K562 (cell line): ENCODE data around the gene KRTAP6-1. TPM values are rescaled to one million over a fixed set of nuclear protein-coding genes. Genes with fewer than 3 reads are reported as not detected.

ENCODE experiments used
- ATAC-seq: fragments of 200-7000 bp; cut with Tn5 transposase; 3 replicates; pipeline ENCODE4 v1.9.1; 2020; ENCODE audit warnings: moderate library complexity
- BruUV-seq: library from RNA; stranded (reverse); fragments of 400-500 nt; replicated peaks from 2 replicates; lab custom pipeline; 2021; lab: Mats Ljungman, UMichigan
- CTCF ChIA-PET: fragments of 300-600 bp; formaldehyde crosslinking; extraction: SDS; loops from one replicate; lab custom pipeline; 2021; ENCODE audit warnings: low intra/inter-chr PET ratio; lab: Yijun Ruan, JAX
- POLR2A ChIA-PET: fragments of 300-600, 350-650 bp; sonication (Branson Sonifier 250); formaldehyde crosslinking; extraction: SDS; loops from one replicate; lab custom pipeline; 2021; ENCODE audit warnings: antibody characterized with exemption, inconsistent platforms; lab: Yijun Ruan, JAX
- DNase-seq, 4 experiments: peaks; one replicate each; pipeline versions ENCODE4 v3.0.0 to v3.0.0-alpha.2; 2011 to 2018; ENCODE audit warnings: low spot score in 3 of 4, mixed read lengths in 3 of 4; ENCODE audit errors: extremely low read depth in 1 of 4
- FAIRE-seq: peaks from 2 replicates; lab custom pipeline; 2011; peaks lifted over from hg19 to GRCh38; lab: Jason Lieb, UNC
- H2AFZ ChIP-seq: 2 replicates; pipeline ENCODE4 v1.6.0; 2011; ENCODE audit warnings: low read depth, low read length, control low read depth, inconsistent platforms
- H3K27ac ChIP-seq: fragments of 200-600 bp; 3 replicates; pipeline ENCODE4 v1.8.0; 2011; ENCODE audit warnings: low read depth, mild to moderate bottlenecking, control low read depth, inconsistent platforms, low read length, moderate library complexity, mixed read lengths; ENCODE audit errors: extremely low read depth
- H3K27me3 ChIP-seq, 2 experiments: fragments of 300-600 bp in 1 of 2; 2 replicates in 1 of 2; 3 replicates in 1 of 2; pipeline versions ENCODE4 v1.6.0 to v1.8.0; 2011; ENCODE audit warnings: inconsistent platforms in 2 of 2, low read length in 2 of 2, mild to moderate bottlenecking in 1 of 2, mixed read lengths in 1 of 2, moderate library complexity in 1 of 2; ENCODE audit not compliant: control insufficient read depth in 2 of 2, insufficient read depth in 2 of 2
- H3K36me3 ChIP-seq: fragments of 300-600 bp; 3 replicates; pipeline ENCODE4 v1.8.0; 2011; ENCODE audit warnings: mild to moderate bottlenecking, low read length, inconsistent platforms; ENCODE audit not compliant: control insufficient read depth, insufficient read depth
- H3K4me1 ChIP-seq, 2 experiments: fragments of 200-600 bp in 1 of 2; replicated peaks in 1 of 2; 2 replicates in 1 of 2; 3 replicates in 1 of 2; pipeline versions ENCODE4 v1.5.1 to v1.8.0; 2011; ENCODE audit warnings: inconsistent platforms in 2 of 2, low read length in 2 of 2, mild to moderate bottlenecking in 1 of 2, mixed read lengths in 1 of 2, moderate library complexity in 1 of 2; ENCODE audit not compliant: control insufficient read depth in 2 of 2, insufficient read depth in 2 of 2
- H3K4me2 ChIP-seq: 2 replicates; pipeline ENCODE4 v1.6.1; 2011; ENCODE audit warnings: low read length, control low read depth, inconsistent platforms, mixed read lengths; ENCODE audit not compliant: insufficient read depth
- H3K4me3 ChIP-seq: fragments of 200-600 bp; sonication (generic), shearing (Covaris generic); 2 replicates; pipeline ENCODE4 v1.5.1; 2016; ENCODE audit warnings: control low read depth, inconsistent platforms
- H3K79me2 ChIP-seq: fragments of 200-600 bp; 3 replicates; pipeline ENCODE4 v1.8.0; 2011; ENCODE audit warnings: low read length, inconsistent platforms; ENCODE audit not compliant: control insufficient read depth, insufficient read depth
- H3K9ac ChIP-seq, 2 experiments: 2 replicates each; pipeline versions ENCODE4 v1.6.0 to v1.6.1; 2011; ENCODE audit warnings: low read depth in 2 of 2, low read length in 2 of 2, control low read depth in 1 of 2, inconsistent platforms in 1 of 2, mild to moderate bottlenecking in 1 of 2, mixed read lengths in 1 of 2; ENCODE audit not compliant: insufficient read depth in 1 of 2
- H3K9me1 ChIP-seq: one replicate; pipeline ENCODE4 v1.6.0; 2011; ENCODE audit warnings: inconsistent platforms, mild to moderate bottlenecking, low read length, moderate library complexity; ENCODE audit not compliant: control insufficient read depth, insufficient read depth
- H3K9me3 ChIP-seq: replicated peaks from 2 replicates; pipeline ENCODE4 v1.5.1; 2011; ENCODE audit warnings: low read depth, low read length, inconsistent platforms; ENCODE audit not compliant: control insufficient read depth, insufficient read depth
- H4K20me1 ChIP-seq: replicated peaks from 2 replicates; pipeline ENCODE4 v1.6.1; 2011; ENCODE audit warnings: low read length, inconsistent platforms, mixed read lengths; ENCODE audit not compliant: control insufficient read depth, insufficient read depth
- CTBP1 ChIP-seq: fragments of 450-650 bp; IDR thresholded peaks from 2 replicates; pipeline ENCODE4 v1.6.1; 2016; ENCODE audit warnings: borderline replicate concordance
- ELF1 ChIP-seq: fragments of 200-800 bp; sonication (Bioruptor generic); IDR thresholded peaks from 2 replicates; pipeline ENCODE4 v1.6.1; 2016; ENCODE audit warnings: missing genetic modification characterization, missing compliant biosample characterization
- KDM2B ChIP-seq: fragments of 250-450 bp; sonication (Bioruptor Pico); IDR thresholded peaks from 2 replicates; pipeline ENCODE4 v1.8.0; 2021; ENCODE audit warnings: mild to moderate bottlenecking, moderate library complexity
- MBD2 ChIP-seq: sonication (generic); IDR thresholded peaks from 2 replicates; pipeline ENCODE4 v1.6.1; 2016; ENCODE audit warnings: low read depth, borderline replicate concordance
- MCM5 ChIP-seq: fragments of 450-650 bp; IDR thresholded peaks from 2 replicates; pipeline ENCODE4 v1.6.1; 2016; ENCODE audit warnings: low read depth
- ZNF23 ChIP-seq: fragments of 250-450 bp; sonication (Bioruptor Pico); IDR thresholded peaks from 2 replicates; pipeline ENCODE4 v1.4.0; 2020; ENCODE audit warnings: mild to moderate bottlenecking
- WGBS: fragments of 100-300 bp; shearing (Covaris generic); methylation state at CpG from one replicate; pipeline ENCODE4 v1.1.6; 2016; ENCODE audit warnings: low coverage, mixed read lengths; ENCODE audit not compliant: insufficient coverage; ENCODE audit errors: missing lambda C conversion rate; 5-methylcytosine and 5-hydroxymethylcytosine counted together
- in situ Hi-C: fragments of 300-500 bp; cut with MboI; formaldehyde crosslinking; loops from 4 replicates; pipeline ENCODE4 v1.15.0; 2018; ENCODE audit warnings: inconsistent platforms, mixed read lengths
- intact Hi-C: fragments of 100-400 bp; cut with micrococcal nuclease; formaldehyde crosslinking; loops from 2 replicates; pipeline ENCODE4 v1.14.2; 2022
- polyA plus RNA-seq, 8 experiments: library from polyadenylated mRNA; depleted of rRNA in 4 of 8; stranded (reverse) in 5 of 8; unstranded in 3 of 8; fragments of >200 nt; fragmentation: Nextera tagmentation in 2 of 8; fragmentation: Illumina TruSeq in 1 of 8; extraction: Ambion mirVana in 2 of 8; extraction: Trizol in 1 of 8; gene quantifications; 2 replicates each; pipeline versions ENCODE4 v1.2.1 to v1.2.3, GENCODE V29; 2011 to 2014; ENCODE audit warnings: inconsistent platforms in 1 of 8, missing spikeins in 1 of 8
- total RNA-seq, 7 experiments: library from RNA; depleted of rRNA in 6 of 7; stranded (reverse); fragments of >200 nt in 6 of 7; fragmentation: Illumina TruSeq in 2 of 7; extraction: Trizol in 2 of 7; gene quantifications; 2 replicates each; pipeline versions ENCODE4 v1.2.1 to v1.2.3, GENCODE V29; 2011 to 2021; ENCODE audit warnings: low replicate concordance in 1 of 7
- TF ChIP-seq, protein P1 (sequence below): fragments of 250-450 bp; sonication (Bioruptor Pico); IDR thresholded peaks from 2 replicates; pipeline ENCODE4 v1.4.0; 2020; ENCODE audit warnings: borderline replicate concordance
- TF ChIP-seq, protein P2 (sequence below): fragments of 150-350 bp; IDR thresholded peaks from 2 replicates; pipeline ENCODE4 v1.6.1; 2014; ENCODE audit warnings: low read depth, mild to moderate bottlenecking, low read length, borderline replicate concordance

Gene KRTAP6-1
- total and polyA plus RNA-seq, 9 of the 15 experiments (the other 6 are each of a cell fraction or from before 2014, with no cell fraction given): not detected

DNA sequence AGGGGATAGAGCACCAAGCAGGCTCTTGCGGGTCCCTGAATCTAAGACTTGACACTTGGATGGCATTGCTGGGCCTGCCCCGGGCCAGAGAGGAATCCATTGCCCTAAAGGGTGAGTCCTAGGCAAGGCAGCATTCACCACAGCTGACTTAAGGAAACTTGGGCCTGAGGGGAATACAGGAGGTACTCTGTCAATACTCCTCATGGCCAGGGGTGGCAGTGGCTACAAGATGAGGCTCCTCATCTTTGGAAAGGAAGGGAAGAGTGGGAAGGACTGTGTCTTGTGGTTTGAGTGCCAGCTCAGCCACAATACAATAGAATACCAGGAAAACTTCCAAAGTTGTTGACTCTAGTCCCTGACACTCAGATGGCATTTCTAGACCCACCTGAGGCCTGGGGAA lies 7.8 kb downstream of the KRTAP6-1 start:
- no peaks in the 10 kb centered on the region for H3K9me1 ChIP-seq
- H3K9ac ChIP-seq: no peak overlapping the region
- intact Hi-C loops: no loop called here
- DNase-seq: no peak
- CTCF ChIA-PET: no interaction called here
- BruUV-seq: no TSS peak
- H3K4me3 ChIP-seq: no peak overlapping the region
- TF ChIP-seq ELF1 (no peak), CTBP1 (no peak), MBD2 (no peak), KDM2B (CRISPR knock-in tag) (no peak), ZNF23 (CRISPR knock-in tag) (no peak), MCM5 (no peak)
- TF ChIP-seq, protein P1, sequence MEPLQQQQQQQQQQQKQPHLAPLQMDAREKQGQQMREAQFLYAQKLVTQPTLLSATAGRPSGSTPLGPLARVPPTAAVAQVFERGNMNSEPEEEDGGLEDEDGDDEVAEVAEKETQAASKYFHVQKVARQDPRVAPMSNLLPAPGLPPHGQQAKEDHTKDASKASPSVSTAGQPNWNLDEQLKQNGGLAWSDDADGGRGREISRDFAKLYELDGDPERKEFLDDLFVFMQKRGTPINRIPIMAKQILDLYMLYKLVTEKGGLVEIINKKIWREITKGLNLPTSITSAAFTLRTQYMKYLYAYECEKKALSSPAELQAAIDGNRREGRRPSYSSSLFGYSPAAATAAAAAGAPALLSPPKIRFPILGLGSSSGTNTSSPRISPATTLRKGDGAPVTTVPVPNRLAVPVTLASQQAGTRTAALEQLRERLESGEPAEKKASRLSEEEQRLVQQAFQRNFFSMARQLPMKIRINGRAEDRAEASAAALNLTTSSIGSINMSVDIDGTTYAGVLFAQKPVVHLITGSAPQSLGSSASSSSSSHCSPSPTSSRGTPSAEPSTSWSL (CRISPR knock-in tag): no peak
- TF ChIP-seq, protein P2, sequence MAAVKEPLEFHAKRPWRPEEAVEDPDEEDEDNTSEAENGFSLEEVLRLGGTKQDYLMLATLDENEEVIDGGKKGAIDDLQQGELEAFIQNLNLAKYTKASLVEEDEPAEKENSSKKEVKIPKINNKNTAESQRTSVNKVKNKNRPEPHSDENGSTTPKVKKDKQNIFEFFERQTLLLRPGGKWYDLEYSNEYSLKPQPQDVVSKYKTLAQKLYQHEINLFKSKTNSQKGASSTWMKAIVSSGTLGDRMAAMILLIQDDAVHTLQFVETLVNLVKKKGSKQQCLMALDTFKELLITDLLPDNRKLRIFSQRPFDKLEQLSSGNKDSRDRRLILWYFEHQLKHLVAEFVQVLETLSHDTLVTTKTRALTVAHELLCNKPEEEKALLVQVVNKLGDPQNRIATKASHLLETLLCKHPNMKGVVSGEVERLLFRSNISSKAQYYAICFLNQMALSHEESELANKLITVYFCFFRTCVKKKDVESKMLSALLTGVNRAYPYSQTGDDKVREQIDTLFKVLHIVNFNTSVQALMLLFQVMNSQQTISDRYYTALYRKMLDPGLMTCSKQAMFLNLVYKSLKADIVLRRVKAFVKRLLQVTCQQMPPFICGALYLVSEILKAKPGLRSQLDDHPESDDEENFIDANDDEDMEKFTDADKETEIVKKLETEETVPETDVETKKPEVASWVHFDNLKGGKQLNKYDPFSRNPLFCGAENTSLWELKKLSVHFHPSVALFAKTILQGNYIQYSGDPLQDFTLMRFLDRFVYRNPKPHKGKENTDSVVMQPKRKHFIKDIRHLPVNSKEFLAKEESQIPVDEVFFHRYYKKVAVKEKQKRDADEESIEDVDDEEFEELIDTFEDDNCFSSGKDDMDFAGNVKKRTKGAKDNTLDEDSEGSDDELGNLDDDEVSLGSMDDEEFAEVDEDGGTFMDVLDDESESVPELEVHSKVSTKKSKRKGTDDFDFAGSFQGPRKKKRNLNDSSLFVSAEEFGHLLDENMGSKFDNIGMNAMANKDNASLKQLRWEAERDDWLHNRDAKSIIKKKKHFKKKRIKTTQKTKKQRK: no peak
- TF ChIP-seq, all 486 proteins: peak for 0
- no peak overlapping the region for H2AFZ ChIP-seq
- no peak overlapping the region for H3K4me2 ChIP-seq
- H3K9me3 ChIP-seq: peaks cover 4% of the 10 kb centered on the region
- H3K36me3 ChIP-seq: no peaks in the 10 kb centered on the region
- no peaks in the 10 kb centered on the region for H3K79me2 ChIP-seq
- WGBS: 0% methylated on average over 2 of the region's 2 CpGs
- H3K27me3 ChIP-seq: no peaks in the 10 kb centered on the region
- no peaks in the 10 kb centered on the region for H3K4me1 ChIP-seq
- in situ Hi-C loops: no loop called here
- POLR2A ChIA-PET: no interaction called here
- FAIRE-seq: no peak
- no peak overlapping the region for H3K27ac ChIP-seq
- no peak for ATAC-seq
- no peaks in the 10 kb centered on the region for H4K20me1 ChIP-seq
